ENCODE measurements around the gene TAGLN3.

Gene TAGLN3

DNA sequence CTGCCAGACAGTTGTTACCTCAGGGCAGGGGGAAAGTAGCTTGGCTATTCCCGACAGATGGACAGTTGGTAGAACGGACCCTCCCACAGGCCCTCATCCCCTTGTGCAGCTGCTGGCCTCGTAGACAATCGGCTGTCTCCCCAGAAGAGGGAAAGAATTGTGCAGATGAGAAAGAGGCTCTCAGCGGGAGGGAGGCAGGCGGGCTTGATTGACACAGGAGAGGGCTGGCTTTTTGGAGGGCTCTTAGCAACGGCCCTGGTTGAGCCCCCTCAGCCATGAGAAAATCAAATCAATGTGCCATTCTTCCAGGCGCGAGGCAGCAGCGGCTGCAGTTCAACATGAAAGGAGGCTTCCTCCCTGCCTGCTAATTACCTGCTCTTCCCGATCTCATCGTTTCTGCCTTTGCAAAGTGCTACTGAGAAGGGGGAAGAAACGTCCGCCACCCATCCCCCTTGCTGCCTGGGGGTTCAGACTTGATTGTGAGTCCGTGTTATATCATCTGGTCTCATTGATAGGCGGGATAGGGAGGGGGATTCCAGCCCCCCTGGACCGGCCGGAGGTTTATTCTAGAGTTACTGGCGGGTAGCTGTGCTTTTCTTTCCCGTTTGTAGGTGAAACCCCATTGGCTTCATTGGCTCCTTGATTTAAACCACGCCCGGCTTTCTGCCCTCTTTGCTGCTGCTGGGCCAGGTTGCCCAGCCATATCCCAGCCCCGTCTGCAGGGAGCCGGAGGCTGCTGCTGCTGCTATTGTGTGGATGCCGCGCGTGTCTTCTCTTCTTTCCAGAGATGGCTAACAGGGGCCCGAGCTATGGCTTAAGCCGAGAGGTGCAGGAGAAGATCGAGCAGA, at the start of gene TAGLN3:
TAGLN3 (plus strand) TSS at position 287 of the 848 bp plus-strand sequence; CDS start at position 788, 501 bp downstream.
- DNase-seq, result peak; percentile 99

DNA sequence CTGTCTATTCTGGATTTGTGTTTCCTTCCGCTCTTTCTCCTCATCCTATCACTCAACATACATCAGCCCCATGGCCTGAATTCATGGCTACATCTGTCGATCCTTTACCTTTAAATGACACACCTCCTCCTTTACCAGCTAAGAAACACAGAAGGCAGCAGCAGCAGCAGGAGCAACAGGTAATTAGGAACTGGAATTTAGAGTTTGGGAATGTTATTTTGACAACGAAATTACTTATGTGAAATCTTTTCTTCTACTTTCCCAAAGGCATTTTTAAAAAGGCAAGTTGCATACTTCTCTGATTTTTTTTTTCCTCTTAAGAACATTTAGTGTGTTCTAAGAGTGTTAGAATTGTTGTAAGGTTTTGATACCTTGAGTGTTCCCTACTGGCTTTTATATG, 49.0 kb upstream of the TAGLN3 start:
- no peak for DNase-seq

DNA sequence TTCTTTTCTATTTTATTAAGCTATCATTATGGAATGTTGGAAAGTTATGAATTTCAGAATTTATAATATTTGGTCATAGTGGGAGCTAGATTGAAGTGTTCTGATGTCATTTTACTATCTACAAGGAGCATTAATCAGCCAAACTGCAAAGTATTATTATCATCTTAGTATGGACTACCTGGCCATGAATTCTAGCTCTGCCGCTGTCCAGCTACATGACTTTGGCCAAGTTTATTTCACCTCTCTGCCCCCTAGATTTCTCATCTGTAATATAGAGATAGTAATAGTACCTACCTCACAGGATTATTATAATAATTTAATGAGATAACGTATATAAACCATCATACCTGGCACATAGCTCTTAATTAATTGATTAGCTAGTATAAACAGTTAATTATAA, 47.7 kb upstream of the TAGLN3 start:
- no peak for DNase-seq

DNA sequence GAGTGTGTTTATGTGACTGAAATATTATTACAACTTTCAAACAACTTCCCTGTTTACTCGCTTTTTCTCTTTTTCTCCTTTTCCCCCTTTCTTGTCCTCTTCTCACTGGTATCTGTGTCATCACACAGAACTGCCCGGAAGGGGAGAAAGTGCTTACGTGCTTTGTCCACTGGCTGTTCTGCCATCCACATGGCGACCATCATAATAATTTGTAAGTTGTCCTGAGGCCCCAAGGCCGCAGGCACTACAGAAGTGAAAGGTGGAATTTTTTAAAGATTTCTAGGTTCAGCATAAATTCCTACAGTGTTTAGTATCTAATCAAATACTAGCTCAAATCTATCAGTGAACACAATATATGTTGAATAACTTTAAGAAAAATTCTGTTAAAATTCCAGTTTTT, 46.6 kb upstream of the TAGLN3 start:
- DNase-seq, result no peak

DNA sequence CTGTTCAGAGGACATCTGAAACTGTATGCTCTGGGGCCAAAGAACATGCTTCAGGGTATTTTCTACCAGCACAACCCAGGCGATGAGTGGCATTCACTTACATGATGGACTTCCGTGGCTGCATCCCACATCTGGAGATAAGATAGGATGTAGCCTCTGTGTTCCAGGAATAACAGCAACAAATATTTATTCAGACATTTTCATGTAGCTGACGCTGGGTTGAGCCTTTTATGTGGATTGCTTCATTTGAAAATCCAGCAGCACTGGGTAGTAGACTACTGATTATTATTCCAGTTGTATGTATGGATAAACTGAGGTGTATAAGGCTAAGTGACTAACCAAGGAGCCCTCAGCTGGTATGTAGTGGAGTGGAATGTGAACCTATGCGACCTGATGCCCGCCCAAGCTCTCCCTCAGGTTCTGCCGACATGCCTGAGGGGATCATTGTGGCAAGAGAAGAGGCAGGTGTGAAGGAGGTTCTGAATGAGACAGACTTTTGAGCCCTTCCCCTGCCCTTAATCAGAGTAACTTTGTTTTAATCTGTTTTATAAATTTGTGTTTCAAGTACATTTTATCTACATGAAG, 45.8 kb upstream of the TAGLN3 start:
- no peak for DNase-seq

DNA sequence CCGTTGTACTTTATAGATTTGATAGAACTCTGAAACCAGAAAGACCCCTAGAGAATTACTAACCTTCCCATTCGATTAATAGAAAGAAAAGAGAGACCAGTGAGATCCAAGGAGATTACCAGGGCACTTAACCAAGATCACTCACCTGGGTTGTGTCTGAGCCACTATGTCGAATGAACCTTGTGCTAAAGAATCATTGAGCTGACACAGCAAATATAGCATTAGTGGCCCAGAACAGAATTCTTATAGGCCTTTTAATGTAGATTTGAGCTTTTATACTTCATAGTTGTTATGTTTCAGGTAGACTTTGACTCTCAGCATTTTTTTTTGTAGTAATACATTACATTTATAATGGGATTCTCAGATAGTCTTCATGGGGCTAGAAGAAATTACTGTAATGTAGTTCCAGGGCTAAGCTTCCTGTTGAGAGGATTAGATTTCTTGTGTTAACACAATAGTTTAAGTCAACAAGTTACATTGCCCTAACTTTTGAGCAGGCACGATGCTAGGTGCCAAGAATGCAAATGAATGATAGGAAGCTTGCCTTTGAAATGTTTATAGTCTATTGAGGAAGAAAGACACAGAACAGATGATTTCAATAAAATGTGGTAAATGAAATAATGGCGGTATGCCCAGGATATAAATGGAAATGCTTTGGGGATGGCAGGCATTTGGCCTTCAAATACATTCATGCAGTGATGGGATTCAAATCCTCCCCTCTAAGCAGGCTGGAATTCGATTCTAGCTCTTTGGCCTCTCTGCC, 44.3 kb upstream of the TAGLN3 start:
- no peak for DNase-seq

DNA sequence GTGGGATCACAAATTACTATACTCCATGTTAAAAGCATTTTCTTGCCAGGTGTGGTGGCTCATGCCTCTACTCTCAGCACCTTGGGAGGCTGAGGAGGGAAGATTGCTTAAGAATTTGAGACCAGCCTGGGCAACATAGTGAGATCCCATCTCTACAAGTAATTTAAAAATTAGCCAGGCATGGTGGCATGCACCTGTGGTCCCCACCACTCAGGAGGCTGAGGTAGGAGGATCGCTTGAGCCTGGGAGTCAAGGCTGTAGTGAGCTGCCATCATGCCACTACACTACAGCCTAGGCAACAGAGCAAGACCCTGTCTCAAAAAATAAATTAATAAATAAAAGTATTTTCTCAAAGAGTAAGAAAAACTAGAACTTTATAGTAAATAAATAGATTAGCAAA, 42.8 kb upstream of the TAGLN3 start:
- no peak for DNase-seq

DNA sequence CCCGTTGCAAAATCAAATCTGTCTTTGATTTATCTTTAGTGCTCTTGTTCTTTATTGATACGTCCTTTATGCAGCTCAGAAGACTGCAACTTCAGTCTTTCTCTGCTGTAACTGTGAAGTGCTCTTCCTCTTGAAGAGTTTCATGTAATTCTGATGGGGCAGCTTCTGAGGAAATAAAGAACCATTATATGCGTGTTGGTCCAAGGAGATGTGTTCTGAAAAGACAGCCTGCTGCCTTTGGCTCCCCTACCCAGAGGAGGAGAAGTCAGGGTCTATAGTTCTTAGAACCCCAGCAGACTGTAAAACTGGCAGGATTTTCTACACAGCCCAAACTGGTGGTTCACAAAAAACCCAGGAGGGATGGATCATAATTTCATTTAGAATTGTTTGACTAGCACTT, 42.3 kb upstream of the TAGLN3 start:
- DNase-seq, result no peak

DNA sequence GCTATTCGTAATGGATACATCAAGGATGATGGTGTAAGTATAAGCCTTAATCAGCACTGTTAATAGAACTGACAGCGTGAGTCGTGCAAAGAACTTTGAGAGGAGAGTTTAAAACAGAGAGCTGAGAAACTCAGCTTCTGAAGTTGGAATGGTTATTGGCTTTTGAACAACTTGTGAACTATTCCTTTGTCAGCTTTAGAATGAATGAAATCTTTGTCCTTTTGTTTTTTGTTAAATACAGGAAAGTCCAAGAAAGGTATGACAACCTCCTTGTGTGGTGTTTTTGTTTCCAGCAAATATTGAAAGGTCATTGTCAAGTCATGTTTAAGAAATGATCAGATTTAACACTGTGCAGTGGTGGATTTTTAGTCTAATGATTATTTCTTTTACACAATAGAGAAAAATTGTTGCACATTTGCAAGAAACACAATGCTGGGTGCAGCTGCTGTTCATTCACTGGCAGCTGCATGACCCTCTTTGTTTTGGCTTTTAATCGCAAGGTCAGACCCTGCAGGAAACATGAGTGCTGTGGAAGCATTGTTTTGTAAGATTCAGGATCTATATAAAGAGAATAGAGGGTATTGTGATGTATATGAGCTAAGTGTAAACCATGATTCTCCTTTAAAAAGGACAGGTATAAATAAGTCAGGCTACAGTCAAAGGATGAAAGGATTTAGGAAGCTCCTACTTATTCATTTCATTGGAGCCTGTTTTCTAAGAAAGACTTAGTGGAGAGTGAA, 41.6 kb upstream of the TAGLN3 start:
- DNase-seq, result no peak

DNA sequence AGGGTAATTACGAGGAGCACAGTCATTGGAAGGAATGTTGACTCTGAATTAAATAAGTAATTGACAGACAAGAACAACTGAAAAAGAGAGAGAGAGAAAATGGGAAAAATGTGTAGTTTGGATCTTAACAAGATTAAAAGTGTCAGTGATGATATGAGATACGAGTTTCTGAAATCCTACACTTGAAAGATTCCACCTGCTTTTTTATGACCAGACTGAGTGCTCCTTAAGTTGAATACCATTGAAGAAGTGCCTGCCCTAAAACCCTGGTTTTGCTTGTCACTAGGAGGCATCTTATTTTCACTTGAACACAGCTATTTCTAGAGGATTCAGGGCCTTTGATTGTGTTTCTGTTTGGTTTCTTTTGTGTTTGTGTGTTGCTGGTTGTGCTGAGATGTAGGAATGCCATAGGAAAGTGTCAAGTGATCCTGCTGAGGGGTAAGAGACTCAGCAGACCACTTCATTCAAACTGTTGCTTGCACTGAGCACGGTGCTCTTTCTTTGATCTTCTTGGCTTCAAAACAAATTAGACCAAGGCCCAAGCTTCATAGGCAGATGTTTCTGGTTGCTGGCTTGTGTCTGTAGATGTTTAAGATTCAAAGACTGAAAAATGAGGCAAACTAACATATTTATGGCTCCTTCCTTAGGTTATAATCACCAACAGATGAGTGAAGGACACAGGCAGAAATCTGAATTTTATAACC, 37.1 kb upstream of the TAGLN3 start:
- no peak for DNase-seq

DNA sequence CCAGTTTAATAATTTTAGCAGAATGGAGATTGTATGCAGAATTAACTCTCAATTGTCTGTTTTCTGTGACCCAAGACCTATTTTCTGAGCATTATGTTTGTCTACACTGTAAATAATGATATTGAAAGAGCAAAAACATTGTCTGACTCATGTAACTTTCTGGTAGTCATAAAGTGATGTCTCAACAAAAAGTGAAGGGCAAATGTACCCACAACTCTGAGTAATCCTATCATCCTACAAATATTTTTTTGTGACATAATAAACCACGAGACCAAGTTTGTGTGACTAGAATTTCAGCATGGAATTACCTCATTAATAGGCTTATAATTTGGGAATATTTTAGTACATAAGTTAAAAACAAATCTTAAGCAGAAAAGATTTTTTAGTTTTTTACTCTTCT, 35.3 kb upstream of the TAGLN3 start:
- no peak for DNase-seq

DNA sequence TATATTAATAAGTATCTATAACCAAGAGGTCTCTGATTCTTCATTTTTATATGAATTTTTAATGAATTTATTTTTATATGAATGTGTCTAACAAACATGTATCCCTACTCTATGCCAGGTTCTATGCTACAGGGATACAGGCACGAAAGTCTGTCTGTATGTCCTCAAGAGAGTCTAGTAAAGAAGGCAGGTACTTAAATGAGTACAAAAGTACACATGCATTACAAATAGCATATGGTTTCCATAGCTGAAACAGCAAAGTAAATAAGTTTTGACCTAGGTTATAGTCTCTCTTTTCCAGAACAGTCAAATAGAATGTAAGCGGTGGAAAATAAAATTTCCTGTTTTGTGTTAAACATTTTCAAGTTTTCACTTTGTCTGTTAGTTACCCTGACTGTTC, 33.2 kb upstream of the TAGLN3 start:
- DNase-seq, result no peak

DNA sequence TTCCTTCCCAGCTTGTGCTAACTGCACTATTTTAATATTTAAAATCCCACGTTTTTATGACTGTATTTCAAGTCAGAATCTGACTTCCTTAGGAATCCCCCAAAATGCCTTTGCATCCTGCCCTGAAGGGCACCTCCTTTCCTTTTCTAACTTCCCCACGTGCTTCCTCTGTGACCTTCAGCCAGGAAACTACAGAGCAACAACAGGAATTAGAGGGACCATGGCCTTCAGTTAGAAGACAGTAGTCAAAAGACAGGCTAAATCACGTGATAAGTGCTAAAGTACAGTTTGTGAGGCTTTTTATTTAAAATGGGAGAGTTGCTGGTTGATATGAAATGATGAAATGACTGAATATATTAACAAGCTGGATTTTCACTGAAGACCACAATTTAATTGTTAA, 31.7 kb upstream of the TAGLN3 start:
- no peak for DNase-seq

DNA sequence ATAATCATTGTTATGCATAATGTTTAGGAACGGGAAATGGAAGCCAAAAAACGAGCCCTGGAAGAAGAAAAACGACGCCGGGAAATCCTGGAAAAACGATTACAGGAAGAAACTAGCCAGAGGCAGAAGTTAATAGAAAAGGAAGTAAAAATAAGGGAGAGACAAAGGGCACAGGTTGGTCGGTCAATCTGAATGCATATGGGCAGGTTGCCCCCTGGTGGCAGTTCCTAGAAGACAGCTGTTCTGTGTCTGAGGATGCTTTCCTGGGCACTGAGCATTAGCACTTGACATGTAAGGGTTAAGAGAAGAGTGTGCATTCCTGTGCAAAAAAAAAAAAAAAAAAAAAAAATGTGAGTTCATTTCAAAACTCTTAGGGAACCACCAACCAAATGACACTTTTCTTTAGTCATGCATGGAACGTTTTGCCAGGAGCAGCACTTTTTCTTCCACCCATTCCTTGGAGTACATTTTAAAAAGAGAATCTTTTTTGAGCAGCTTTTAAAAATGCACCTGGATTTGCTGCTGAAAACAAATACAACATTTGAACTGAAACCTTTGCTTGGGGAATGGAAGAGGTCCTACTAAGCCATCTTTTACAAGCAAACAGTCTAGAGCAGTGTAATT, 31.0 kb upstream of the TAGLN3 start:
- peak; percentile 26 for DNase-seq

DNA sequence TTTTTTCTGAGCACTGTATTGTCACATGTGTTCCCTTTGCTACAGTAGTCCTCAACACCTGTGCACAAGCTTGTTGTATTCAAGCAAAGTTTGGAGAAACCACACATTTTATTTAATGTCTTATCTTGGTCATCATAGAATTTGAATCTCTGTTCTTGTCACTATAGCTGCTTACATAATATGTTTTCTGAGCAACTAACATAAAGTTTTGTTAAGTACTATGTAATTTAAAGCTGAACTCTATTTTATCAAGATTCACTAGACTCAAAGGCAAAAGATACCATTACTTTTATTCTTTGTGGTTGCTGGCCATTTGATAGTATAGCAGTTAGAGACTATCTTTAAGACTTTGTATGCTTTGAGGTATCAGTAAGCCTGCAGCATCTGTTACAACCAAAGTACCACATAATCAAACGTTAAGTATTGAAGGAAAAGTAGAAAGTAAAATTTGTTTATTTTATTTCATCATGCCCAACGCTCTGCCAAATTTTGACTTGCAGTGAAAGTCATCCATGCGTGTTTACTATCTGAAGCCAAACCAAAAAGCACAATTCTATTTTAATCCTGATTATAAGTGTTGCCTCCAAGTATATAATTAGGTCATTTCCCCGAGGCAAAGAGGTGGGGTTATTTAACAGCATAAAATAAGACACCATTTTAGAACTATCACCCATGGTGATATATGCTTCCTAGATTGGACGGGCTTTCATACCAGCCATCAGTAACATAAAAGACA, 30.2 kb upstream of the TAGLN3 start:
- DNase-seq, result no peak

DNA sequence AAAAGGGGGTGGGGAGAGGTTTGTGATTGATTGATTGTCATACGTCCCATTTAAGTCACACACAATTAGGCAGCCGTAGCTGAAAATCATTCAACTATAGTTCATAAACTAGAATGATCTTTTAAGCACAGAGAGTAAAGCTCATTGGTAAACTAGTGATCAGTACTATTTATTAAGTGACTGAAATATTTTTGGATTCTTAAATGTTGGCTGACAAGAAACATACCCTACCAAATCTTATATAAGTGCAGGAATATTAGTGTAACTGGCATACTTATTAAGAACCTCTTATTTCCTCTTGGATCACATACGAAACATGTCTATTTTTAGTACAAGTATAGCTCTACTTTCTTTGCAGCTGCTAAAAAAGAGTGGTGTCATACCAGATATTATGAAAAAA, 28.3 kb upstream of the TAGLN3 start:
- no peak for DNase-seq

DNA sequence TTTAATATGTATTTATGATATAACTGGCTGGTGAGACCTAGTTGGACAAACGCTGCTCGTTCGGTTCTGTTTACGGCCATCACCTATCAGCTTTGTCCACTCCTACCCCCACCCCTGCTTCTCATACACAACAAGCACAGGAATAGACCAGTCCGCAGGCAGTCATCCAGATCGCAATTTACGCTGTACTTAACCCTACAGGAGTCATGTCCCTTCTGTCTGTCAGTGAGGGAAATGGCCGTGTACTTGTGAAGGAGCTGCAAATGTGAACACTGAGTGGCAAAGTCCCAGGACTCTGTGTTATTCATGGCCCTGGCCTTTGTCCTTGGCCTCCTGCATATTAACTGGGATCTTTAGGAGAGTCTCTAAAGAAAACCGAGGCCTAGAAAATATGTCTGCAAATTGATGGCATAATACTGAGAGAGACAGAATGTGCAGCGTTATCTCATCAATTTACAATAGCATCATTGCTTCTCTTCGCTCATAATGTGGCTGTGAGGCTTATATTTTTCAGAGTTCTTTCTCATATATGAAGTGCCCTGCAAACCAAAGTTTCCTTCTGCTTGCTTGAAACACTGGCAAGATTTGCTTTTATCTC, 27.1 kb upstream of the TAGLN3 start:
- no peak for DNase-seq

DNA sequence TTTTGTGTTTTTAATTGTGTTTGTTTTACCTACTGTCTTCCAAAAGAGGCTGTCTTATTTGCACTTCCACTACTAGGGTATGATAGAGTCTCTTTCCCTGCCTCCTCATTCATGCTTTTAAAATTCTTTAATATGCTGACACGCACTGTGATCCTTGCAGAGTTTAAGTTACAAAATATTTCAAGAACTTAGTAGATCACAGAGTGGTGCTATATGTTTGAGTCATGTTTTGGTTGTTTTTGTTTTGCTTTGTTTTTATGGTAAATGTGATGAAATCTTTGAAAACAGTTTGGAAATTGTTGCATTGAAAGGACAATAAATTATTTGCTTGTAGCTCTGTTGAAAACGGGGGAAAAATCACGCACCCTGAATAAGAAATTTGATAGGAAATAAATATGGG, 25.8 kb upstream of the TAGLN3 start:
- DNase-seq, result no peak

DNA sequence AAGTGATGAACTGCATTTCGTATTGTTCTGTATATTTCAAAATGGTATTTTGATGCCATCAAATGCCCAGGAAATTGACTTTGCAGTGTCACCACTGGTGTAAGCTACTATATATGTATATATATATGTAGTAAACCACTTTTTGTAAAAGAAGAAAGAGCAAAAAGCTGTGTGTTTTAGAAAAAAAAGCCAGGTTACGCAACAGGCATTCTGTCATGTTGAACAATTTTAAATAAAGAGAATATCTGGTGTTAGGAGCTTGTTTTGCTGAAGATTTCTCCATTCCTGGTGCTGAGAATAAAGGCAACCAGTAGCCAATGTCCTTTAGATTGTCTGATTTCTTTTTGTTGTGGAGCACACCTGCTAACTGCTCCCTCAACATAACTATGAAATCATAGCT, 23.6 kb upstream of the TAGLN3 start:
- DNase-seq, result no peak

DNA sequence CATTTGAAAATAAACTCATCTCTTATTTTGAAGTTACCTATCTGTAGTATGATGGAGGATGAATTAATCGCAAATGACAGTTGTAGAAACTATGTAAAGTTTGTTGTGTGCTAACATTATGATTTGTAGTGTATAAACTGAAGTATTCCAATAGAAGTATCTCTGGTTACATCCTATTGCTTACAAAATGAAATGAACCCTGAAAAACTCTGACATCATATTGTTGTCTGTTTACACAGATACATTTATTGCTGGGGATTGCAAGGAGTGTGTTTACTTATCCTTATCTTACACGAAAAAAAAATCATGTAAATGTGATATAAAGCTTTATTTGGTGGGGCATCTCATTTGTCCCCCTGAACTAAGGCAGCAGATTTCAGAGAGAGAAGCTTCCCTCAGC, 22.5 kb upstream of the TAGLN3 start:
- no peak for DNase-seq
